Ovary (tissue), 3 donors: ENCODE measurements around the gene AGPAT2.
"Not testable (repeated sequence)": the region's sequence is repeated elsewhere in the genome, so short reads cannot be mapped to it uniquely, and the experiment has no call there.

ENCODE experiments used
- EP300 ChIP-seq: sonication (generic); formaldehyde crosslinking; IDR thresholded peaks from one replicate; pipeline ENCODE4 v1.6.1; 2017; ENCODE audit warnings: antibody characterized with exemption
- POLR2A ChIP-seq: fragments of 450-650 bp; IDR thresholded peaks from one replicate; pipeline ENCODE4 v1.6.1; 2017; ENCODE audit warnings: antibody characterized with exemption, mild to moderate bottlenecking, moderate library complexity
- TF ChIP-seq, protein P1 (sequence below), 3 donors: fragments of 450-650 bp in 2 of 3; fragments of 200-600 bp in 1 of 3; IDR thresholded peaks; one replicate each; pipeline versions ENCODE4 v1.5.1 to v1.8.0; 2016 to 2022; ENCODE audit warnings: antibody characterized with exemption in 3 of 3, mild to moderate bottlenecking in 1 of 3
- donor health status: DM: no; HTN: no; CAD: no.

DNA sequence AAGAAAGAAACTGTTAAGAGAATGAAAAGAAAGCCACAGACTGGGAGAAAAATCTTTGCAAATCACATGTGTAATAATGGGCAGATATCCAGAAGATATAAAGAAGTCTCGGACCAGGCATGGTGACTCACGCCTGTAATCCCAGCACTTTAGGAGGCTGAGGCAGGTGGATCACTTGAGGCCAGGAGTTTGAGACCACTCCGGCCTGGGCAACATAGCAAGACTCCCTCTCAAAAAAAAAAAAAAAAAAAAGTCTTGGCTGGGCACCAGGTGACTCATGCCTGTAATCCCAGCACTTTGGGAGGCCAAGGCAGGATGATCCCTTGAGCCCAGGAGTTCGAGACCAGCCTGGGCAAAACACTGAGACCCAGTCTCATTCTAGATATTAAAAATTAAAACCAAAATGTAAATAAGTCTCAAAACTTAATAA is 24.0 kb upstream of the AGPAT2 start:
- not testable (repeated sequence) for TF ChIP-seq POLR2A, EP300
- TF ChIP-seq, protein P1, sequence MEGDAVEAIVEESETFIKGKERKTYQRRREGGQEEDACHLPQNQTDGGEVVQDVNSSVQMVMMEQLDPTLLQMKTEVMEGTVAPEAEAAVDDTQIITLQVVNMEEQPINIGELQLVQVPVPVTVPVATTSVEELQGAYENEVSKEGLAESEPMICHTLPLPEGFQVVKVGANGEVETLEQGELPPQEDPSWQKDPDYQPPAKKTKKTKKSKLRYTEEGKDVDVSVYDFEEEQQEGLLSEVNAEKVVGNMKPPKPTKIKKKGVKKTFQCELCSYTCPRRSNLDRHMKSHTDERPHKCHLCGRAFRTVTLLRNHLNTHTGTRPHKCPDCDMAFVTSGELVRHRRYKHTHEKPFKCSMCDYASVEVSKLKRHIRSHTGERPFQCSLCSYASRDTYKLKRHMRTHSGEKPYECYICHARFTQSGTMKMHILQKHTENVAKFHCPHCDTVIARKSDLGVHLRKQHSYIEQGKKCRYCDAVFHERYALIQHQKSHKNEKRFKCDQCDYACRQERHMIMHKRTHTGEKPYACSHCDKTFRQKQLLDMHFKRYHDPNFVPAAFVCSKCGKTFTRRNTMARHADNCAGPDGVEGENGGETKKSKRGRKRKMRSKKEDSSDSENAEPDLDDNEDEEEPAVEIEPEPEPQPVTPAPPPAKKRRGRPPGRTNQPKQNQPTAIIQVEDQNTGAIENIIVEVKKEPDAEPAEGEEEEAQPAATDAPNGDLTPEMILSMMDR (IDR thresholded peaks at IDR 0.05) = not testable (repeated sequence)
